Lower leg skin (tissue), 4 donors: Measurements from ENCODE around the gene SHISA5. TPM values are rescaled to one million over a fixed set of nuclear protein-coding genes. Genes with fewer than 3 reads are reported as not detected.
"Not testable (repeated sequence)": the region's sequence is repeated elsewhere in the genome, so short reads cannot be mapped to it uniquely, and the experiment has no call there.

Experiments
- DNase-seq, 2 donors: peaks; one replicate each; pipeline ENCODE4 v3.0.0-alpha.2; 2019; ENCODE audit warnings: low spot score in 2 of 2
- H3K4me3 ChIP-seq: fragments of 200-600 bp; sonication (generic); 2 replicates; pipeline ENCODE4 v1.5.1; 2017; ENCODE audit warnings: mild to moderate bottlenecking, low read depth; ENCODE audit not compliant: poor library complexity, severe bottlenecking
- CTCF ChIP-seq, 3 donors: fragments of 450-650 bp; IDR thresholded peaks; one replicate each; pipeline ENCODE4 v1.5.1; 2016; ENCODE audit warnings: antibody characterized with exemption in 3 of 3, mild to moderate bottlenecking in 3 of 3, moderate library complexity in 2 of 3
- POLR2A ChIP-seq, 2 donors: fragments of 450-650 bp; IDR thresholded peaks; one replicate each; pipeline ENCODE4 v1.6.1; 2016 to 2017; ENCODE audit warnings: antibody characterized with exemption in 2 of 2, mild to moderate bottlenecking in 1 of 2, moderate library complexity in 1 of 2
- WGBS, 2 donors: methylation state at CpG; one replicate each; pipeline ENCODE4 v1.1.5; 2018; 5-methylcytosine and 5-hydroxymethylcytosine counted together
- intact Hi-C: fragments of 100-400 bp; cut with DNase I; formaldehyde crosslinking; loops from one replicate; pipeline ENCODE4 v1.15.0; 2023; ENCODE audit warnings: low total_unique reads
- total RNA-seq, 4 donors: library from RNA; depleted of rRNA; stranded (reverse); fragments of >200 nt; gene quantifications; one replicate each; pipeline ENCODE4 v1.1.0, GENCODE V29; 2016

SHISA5 gene
- total RNA-seq, 4 donors from 2014 or later, result 64.3 to 93.6 (median 71.0) TPM

- intact Hi-C loops, result no loop called here
- TF ChIP-seq POLR2A (IDR thresholded peaks at IDR 0.05) (no peak), CTCF (IDR thresholded peaks at IDR 0.05) (no peak)
- no peak for DNase-seq
- no peak overlapping the region for H3K4me3 ChIP-seq
- 68 to 71% methylated on average over 6 to 7 of the region's 7 CpGs for WGBS, 2 donors
Observed at GRCh38 chr3:48501196-48501595, 2.8 kb downstream of the SHISA5 start.

- no peak overlapping the region for H3K4me3 ChIP-seq
- TF ChIP-seq CTCF (IDR thresholded peaks at IDR 0.05), result no peak
- intact Hi-C loops, result no loop called here
Observed at GRCh38 chr3:48500656-48501055, 3.3 kb downstream of the SHISA5 start.

GRCh38 chr3:48493203-48493501 lies 10.8 kb downstream of the SHISA5 start:
- no peak for DNase-seq
- WGBS, 2 donors, result 81% methylated on average over 3 of the region's 3 CpGs
- no peak for TF ChIP-seq POLR2A (IDR thresholded peaks at IDR 0.05)
- TF ChIP-seq CTCF (IDR thresholded peaks at IDR 0.05), result no peak

More at GRCh38 chr3:48500656-48501055, 3.3 kb downstream of the SHISA5 start:
- WGBS, 2 donors, result 89 to 95% methylated on average over 5 of the region's 5 CpGs
- DNase-seq, result no peak

GRCh38 chr3:48492461-48493202 lies 11.3 kb downstream of the SHISA5 start:
- intact Hi-C loops, result no loop called here
- no peak overlapping the region for H3K4me3 ChIP-seq
- TF ChIP-seq POLR2A (IDR thresholded peaks at IDR 0.05) (no peak), CTCF (IDR thresholded peaks at IDR 0.05) (no peak)
- no peak for DNase-seq
- WGBS, 2 donors, result 46 to 54% methylated on average over 7 of the region's 7 CpGs

More at GRCh38 chr3:48493203-48493501, 10.8 kb downstream of the SHISA5 start:
- intact Hi-C loops, result no loop called here
- no peak overlapping the region for H3K4me3 ChIP-seq

- no peak for DNase-seq
- TF ChIP-seq CTCF (IDR thresholded peaks at IDR 0.05) (no peak), POLR2A (IDR thresholded peaks at IDR 0.05) (no peak)
- intact Hi-C loops, result no loop called here
- H3K4me3 ChIP-seq, result no peak overlapping the region
- 93 to 99% methylated on average over 5 of the region's 5 CpGs for WGBS, 2 donors
Observed at GRCh38 chr3:48486952-48487351, 17.0 kb downstream of the SHISA5 start.

- DNase-seq, intact Hi-C loops: not testable (repeated sequence)
- WGBS, 2 donors, result 95 to 96% methylated on average over 6 of the region's 6 CpGs
Observed at GRCh38 chr3:48482822-48483221, 21.2 kb downstream of the SHISA5 start.

GRCh38 chr3:48480891-48481290 lies 23.1 kb downstream of the SHISA5 start:
- DNase-seq, intact Hi-C loops, H3K4me3 ChIP-seq: not testable (repeated sequence)
- 95 to 98% methylated on average over 11 of the region's 11 CpGs for WGBS, 2 donors

More at GRCh38 chr3:48482822-48483221, 21.2 kb downstream of the SHISA5 start:
- H3K4me3 ChIP-seq, result not testable (repeated sequence)
